CD4-positive, alpha-beta T cell treated with Interleukin-4 for 4 hours (primary cell): Measurements from ENCODE around the gene NEAT1.
A peak's percentile ranks its signal among the peaks of the same experiment; 100 is the strongest.
"Not testable (repeated sequence)": the region's sequence is repeated elsewhere in the genome, so short reads cannot be mapped to it uniquely, and the experiment has no call there.

Experiments used
- DNase-seq: peaks from one replicate; pipeline ENCODE4 v3.0.0-alpha.2; 2020

NEAT1 gene

DNA sequence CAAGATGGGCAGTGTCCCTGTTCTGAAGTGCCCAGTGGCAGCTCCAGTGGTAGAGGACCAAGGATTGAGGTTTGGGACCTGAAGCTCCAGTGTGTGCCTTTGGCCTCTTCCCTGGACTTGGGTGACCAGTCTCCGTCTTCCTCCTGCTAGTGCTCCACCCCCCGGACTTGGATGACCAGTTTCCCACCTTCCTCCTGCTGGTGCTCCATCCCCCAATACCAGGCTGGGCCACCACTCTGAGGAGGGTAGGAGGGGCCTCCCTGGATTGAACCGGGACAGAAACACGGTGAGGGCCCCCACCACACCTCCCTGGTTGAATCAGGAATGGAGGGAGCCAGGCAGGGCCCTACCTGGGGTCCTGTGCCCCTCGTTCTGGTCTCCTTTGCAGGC, 10.9 kb upstream of the NEAT1 start:
- DNase-seq, result no peak

DNA sequence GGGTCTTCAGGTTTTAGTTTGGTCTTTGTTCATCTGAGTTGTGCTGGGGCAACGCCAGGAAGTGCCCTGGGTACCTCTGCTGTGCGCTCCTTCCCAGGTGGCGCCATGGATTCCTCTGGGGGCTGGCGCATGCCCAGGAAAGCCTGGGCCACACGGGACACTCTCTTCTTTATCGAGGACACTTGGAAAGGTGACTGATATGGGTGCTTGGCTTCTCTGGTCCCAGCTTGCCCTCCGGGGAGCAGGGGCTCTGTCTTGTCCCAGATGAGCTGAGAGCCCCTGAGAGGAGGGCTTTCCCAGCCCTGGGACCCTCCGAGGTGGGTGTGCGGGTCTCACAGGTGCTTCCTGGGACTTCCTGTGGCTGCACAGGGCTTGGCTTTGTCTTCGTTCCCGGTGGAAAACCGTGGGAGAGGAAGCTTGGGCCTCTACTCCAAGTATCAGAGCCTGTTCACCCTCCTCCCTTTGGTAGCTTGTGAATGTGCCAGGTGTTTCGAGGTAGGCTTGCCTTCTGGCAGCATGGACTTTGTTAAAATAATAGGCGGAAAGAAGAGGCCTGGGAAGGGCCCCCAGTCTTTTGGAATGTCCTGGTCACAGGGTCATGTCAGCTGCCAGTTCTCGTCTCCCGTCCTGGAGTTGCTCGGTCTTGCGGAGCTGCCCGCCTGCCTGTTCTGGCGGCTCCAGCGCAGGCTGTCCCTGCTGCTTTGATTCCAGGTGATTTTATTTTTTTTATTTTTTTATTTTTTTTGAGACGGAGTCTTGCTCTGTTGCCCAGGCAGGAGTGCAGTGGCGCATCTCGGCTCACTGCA, 10.1 kb upstream of the NEAT1 start:
- DNase-seq, result no peak

DNA sequence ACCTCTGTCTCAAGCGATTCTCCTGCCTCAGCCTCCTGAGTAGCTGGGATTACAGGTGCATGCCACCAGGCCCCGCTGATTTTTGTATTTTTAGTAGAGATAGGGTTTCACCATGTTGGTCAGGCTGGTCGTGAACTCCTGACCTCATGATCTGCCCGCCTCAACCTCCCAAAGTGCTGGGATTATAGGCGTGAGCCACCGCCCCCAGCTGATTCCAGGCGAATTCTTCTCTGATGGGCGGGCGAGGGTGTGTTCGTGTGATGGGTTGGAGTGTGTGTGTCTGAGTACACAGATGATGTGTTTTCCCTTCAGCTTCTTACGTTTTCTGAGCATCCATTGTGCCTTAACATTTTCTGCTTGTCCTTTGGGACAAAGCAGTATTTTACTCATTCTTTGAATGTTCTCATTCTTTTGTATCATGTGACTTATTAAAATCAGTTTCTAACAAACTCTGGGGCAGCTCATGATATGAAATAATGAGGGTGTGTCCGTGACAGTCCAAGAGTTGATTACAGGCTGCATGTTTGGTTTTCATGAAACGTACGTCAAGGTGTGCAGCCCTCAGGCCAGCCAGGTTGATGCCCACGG, 9.4 kb upstream of the NEAT1 start:
- DNase-seq, result not testable (repeated sequence)

DNA sequence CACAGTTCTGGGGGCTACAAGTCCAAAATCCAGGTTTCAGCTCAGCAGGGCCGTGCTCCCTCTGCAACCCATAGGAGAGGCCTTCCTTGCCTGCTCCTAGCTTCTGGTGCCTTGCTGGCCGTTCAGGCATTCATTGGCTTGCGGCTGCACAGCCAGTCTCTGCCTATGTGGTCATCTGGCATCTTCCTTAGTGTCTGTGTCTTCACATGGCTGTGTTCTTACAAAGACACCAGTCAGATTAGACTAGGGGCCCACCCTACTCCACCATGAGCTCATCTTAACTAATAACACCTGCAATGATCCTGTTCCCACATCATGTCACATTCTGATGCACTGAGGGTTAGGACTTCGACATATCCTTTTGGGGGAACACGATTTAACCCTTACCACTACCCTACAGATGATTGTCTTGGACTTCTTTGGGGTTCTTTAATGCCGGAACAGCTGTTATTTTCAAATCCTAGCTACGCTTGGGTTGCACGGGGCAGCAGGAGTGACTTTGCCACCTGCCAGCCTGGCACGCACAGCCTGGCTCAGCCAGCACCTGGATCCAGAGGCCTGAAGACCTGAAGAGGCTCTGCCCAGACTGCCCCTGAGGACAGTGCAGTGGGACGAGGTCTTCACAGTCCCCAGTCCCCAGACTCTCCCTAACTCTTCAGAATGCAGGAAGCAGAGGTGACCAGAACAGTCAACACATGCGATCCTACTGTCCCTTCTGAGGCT, 7.7 kb upstream of the NEAT1 start:
- DNase-seq, result no peak

DNA sequence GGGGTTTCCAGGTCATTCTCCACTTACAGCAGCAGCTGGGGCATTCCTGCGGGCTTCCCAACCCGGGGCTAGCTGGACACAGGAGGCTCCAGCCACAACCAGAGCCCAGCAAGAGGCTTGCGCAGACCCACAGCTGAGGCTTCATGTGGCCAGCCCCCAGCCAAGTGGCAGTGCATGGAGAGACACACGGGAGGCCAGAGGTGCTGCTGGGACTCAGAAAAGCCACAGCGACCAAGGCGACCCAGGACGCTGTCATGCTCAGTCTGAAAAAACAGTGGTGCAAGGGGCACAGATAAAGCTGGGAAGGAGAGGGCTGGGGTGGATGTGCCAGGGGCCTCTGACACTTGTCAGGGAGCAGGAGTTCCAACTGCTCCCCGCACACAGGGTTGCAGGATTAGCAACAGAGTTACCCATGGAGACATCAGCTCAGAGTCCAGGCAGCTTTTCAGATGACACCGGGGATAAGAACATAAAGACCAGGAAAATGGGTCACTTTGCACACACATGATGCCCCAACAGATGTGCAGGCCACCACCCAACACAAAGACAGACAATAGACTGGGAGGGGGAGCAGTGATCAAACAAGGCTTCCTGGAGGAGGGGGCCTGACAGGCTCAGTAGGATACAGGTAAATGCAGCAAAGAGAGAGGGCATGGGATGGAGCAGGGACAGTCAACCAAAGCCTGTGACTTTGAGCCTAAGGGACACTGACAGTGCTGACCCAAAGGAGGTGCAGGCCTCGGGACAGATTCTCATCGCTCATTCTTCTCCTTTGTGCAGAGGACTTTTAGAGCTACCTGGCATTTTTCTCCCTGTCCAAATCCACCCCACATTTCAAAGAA, 6.9 kb upstream of the NEAT1 start:
- DNase-seq, result no peak

DNA sequence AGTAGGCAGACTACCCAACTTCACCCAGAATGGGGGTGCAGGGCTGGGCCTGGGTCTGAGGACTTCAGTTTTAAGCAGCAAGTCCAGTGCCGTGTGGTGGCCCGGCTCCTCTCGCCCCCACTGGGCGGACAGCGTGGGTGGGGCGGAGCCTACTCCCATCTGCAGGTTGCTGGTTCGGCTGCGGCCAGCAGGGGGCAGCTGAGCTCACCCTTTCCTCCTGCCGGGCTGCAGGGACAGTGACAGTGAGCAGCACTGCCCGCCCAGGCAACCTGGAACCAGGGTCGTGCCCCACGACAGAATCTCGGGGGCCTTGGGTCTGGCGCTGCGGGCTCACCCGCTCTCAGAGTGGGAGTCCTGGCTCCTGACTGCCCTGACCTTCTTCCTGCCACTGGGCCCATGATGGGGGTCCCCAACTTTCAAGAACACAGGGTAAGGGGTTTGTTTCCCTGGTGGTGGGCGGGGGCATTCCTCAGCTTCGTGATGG, 6.2 kb upstream of the NEAT1 start:
- DNase-seq, result peak; percentile 89

DNA sequence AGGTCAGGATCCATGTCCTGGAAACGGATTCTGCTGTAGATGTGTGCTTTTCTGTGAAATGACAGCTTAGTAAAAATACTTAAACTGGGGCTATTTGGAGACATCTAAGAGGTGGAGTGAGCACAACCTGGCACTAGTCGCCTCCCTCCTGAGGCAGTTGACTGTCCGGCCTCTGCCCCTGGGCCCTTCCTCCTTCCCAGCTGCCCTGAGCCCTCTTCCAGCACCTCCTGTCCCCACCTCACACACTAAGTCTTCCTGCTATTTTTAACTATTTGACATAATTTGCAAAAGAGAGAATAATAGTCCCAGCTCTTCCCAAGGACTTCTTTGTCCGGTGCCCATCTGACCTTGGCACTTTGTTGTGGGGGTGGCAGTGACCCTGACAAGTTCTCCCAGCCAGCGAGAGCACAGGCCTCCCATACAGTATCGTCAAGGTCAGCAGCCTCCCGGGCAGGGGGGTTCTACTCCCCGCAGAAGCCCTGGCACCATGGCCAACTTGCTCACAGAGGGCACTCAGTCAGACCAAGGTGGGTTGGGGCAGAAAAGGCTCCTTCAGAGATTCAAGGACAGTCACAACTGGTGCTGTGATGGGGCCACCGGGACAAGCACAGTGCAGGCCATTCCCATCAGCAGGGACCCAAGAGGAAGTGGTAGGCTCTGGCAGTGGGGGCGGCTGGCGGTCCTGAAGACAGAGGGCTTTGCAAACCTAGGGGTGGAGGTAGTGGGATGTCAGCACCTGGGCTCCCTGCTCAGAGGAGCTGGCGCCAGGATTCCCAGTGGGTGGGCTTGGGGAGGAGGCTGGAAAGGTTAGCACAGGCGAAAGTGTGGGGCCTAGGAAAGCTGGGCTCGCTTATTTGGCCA, 5.5 kb upstream of the NEAT1 start:
- peak; percentile 24 for DNase-seq

DNA sequence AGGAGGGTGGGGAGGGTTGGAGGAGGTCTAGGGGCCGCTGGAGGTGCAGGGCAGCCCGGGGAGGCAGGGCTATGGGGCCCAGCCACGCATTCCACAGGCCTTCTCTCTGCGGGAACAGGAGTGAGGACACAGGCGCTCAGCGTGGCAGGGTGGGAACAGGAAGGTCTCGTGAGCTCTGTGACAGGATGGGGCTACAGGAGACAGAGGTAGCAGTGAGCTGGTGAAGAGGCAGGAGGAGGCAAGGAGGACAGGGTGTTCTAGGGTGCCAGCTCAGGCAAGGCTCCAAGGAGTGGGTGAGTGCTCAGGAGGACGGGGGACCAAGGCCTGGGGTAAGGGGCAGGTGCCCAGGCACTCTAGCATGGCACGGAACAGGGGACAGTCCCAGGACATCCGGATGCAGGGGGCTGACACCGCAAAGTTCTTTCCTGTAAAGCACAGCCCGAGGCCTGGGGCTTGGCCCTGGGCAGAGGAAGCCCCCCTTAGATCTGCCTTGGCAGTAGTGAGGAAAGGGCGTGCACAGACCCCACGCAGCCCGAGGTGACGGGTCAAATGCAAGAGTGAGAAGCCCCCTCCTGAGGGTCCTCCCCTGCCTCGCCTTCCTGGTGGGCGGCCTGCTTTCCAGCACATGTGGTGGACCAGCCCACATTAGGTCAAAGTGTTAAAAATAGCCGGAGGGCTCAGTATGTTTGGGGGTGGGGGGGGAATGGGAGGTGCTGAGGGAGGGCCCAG, 4.7 kb upstream of the NEAT1 start:
- DNase-seq, result peak; percentile 44

DNA sequence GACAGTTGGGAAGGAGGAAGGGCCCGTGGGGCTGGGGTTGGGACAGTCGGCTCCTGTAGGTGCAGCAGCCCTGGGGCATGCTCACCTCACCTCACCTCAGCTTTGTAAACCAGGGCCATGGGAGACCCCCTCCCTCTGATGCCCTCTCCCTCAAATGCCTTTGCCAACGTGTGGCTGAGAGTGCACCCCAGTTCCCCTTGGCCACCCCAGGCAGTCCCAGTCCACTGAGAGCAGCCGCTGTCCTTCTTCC, 4.2 kb upstream of the NEAT1 start:
- DNase-seq, result no peak

DNA sequence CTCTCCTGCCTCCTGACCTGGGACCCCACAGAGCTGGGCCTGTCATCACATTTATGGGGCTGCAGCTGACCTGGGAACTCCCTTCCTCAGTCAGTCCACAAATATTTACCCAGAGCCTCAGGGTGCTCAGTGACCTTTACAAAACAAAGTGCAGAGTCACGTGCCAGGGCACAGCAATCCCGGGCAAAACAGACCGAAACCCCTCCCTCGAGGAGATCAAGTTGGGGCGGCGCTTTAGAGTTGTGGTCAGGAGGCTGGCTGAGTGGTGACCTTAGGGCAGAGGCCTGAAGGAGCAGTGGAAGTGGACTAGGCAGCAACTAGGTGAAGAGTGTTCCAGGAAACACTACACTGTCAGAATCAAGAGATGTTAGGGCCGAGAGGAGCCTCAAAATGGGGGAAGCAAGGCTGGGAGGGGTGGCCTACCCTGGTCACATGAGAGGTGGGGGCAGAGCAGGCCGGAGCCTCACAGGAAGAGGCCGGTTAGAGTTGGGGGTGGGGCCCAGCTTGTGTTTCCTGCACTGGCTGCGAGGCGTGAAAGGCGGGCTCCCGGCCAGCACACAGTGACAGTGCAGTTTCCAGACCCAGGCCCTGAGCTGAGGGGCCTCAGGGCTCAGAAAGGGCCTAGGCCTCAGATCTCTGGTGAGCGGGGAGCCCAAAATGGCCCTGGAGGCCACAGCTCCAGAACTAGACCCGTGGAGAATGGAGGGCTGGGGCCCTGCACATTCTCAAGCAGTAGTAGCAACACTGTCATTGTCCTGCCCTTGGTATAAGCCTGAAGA, 3.7 kb upstream of the NEAT1 start:
- peak; percentile 88 for DNase-seq

DNA sequence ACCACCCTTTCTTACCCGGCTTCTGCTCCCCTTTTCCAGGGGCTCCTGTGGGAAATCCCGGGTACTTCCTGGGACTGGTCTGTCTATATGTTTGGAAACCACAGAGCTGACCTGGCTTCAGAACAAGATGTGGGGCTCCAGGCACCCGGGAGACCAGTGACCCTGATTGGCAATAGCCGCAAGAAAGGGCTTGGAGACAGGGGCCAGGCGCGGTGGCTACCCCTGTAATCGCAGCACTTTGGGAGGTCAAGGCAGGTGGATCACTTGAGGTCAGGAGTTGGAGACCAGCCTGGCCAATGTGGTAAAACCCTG, 3.2 kb upstream of the NEAT1 start:
- no peak for DNase-seq

DNA sequence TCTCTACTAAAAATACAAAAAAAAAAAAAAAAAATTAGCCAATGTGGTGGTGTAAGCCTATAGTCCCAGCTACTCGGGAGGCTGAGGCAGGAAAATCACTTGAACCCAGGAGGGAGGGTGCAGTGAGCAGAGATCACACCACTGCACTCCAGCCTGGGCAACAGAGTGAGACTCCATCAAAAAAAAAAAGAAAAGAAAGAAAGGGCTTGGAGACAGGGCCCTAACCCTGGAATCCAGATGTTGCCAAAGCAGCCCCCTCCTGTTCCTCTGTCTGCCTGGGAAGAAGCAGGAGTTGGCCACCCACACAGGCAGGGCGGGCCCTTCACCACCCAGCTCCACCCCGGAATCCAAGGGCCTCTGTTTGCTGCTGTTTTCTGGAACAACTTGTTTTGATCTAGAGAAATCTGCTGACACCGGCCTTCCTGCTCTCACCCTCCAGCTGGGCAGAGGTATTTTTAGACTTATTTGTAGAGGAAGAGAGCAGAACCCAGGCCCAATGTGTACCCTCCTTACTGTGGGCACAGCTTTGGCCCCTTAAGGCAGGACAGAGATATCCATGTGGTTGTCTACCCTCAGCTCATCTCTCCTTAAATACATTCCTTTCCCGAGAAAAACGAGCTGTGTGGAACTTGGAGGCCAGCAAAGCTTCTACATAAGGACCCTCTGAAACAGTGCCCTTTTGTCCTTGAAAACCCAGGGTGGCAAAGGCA, 2.7 kb upstream of the NEAT1 start:
- peak; percentile 87 for DNase-seq

DNA sequence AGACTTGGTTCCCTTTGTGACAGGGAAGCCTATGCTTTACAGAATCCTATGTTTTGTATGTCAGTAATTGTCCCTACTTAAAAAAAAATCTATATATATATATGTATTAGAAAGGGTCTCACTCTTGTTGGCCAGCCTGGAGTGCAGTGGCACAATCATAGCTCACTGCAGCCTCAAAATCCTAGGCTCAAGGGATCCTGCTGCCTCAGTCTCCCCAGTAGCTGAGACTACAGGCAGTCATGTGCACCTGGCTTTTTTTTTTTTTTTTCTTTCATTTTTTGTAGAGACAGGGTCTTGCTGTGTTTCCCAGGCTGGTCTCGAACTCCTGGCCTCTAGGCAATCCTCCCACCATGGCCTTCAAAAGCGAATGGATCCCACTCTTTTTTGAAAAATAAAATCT, 2.1 kb upstream of the NEAT1 start:
- DNase-seq, result no peak

DNA sequence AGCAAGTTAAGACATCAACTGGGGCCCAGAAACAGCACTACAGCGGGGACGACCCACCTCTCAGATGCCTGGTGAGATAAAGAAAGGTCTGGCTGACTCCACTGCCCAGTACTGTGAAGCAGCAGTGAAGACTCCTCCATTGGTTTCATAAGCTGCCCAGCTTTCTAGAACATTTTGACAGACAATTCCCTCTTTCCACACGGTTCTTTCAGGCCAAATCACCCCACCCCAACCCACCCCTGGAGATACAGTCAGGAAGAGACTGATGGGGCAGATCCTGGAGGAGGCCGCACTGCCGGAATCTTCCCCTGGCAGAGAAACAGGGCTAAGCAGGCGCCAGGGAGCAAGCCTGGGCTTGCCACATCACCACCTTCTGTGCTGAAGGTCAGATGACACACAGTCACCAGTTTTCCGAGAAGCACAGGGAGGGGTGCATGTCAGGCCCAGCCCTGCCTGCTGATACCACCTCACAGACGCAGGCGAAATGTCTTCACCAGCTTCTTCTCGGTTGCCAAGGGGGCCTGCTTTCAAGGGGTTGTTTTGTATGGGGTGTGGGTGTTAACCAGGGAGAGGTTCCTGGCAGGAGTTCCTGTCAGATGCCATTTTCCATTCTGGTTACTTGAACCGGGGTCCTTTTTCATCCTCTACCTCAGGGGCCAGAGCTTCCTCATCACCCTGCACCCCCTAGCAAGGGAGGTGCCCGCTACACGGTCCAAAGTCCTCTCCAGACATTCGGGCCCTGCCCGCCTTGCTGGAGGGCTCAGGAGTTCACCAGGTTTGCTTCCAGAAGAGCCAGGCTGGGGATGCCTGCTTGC, 1.4 kb upstream of the NEAT1 start:
- peak; percentile 97 for DNase-seq

DNA sequence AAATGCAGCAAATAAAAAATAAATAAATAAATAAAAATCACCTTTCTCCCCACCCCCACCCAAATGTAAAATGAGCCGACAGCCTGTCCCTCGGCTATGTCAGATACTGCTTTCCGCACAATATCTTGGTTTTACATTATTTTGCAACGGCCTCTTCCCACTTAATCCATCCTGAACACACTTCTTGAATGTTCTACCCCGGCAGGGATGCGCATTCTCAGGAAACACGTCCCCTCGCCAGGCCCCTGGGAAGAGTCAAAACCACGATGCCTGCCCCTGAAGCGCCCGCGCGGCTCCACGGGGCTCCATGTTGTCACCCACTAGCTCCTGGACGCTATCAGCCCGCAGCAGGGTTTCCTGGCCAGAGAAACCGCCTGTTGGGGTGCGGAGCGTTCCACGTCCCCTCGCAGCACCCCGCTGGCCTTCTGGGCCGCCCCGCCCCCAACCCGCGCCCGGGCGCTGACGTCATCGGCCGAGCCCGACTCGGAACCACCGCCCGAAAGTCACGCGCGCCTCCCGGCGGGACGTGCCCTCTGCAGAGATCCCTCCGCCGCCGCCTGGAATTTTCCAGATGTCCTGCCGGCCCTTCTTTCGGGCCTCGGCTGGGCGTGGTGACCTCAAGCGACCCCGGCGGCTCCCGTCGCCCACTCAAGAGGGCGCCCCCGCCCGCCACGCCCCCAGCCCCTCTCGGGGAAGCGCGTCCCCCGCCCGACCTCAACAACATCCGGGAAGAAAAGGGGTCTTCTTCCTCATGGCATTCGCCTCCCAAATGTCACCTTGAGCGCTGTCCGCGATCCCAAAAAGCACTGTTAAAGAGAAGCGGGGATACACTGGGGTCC, 585 bp upstream of the NEAT1 start:
- DNase-seq, result peak; percentile 95

DNA sequence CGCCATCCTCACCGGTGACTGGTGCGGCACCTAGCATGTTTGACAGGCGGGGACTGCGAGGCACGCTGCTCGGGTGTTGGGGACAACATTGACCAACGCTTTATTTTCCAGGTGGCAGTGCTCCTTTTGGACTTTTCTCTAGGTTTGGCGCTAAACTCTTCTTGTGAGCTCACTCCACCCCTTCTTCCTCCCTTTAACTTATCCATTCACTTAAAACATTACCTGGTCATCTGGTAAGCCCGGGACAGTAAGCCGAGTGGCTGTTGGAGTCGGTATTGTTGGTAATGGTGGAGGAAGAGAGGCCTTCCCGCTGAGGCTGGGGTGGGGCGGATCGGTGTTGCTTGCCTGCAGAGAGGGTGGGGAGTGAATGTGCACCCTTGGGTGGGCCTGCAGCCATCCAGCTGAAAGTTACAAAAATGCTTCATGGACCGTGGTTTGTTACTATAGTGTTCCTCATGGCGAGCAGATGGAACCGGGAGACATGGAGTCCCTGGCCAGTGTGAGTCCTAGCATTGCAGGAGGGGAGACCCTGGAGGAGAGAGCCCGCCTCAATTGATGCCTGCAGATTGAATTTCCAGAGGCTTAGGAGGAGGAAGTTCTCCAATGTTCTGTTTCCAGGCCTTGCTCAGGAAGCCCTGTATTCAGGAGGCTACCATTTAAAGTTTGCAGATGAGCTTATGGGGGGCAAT, 1.1 kb downstream of the NEAT1 start:
- peak; percentile 48 for DNase-seq

DNA sequence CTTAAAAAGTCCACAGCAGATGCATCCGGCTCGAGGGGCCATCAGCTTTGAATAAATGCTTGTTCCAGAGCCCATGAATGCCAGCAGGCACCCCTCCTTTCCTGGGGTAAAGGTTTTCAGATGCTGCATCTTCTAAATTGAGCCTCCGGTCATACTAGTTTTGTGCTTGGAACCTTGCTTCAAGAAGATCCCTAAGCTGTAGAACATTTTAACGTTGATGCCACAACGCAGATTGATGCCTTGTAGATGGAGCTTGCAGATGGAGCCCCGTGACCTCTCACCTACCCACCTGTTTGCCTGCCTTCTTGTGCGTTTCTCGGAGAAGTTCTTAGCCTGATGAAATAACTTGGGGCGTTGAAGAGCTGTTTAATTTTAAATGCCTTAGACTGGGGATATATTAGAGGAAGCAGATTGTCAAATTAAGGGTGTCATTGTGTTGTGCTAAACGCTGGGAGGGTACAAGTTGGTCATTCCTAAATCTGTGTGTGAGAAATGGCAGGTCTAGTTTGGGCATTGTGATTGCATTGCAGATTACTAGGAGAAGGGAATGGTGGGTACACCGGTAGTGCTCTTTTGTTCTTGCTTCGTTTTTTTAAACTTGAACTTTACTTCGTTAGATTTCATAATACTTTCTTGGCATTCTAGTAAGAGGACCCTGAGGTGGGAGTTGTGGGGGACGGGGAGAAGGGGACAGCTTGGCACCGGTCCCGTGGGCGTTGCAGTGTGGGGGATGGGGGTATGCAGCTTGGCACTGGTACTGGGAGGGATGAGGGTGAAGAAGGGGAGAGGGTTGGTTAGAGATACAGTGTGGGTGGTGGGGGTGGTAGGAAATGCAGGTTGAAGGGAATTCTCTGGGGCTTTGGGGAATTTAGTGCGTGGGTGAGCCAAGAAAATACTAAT, 1.9 kb downstream of the NEAT1 start:
- DNase-seq, result no peak
